ENCODE measurements around the gene MPV17. TPM values are rescaled to one million over a fixed set of nuclear protein-coding genes. Genes with fewer than 3 reads are reported as not detected.

Gene MPV17
- total RNA-seq, 1 experiment from 2014 or later: 59.4 TPM

GRCh38 chr2:27261241-27261925, 61.5 kb downstream of the MPV17 start:
- Histone ChIP-seq H2AFZ (ENCODE audit: low read length) (no peak overlapping the region), H3K27me3 (ENCODE audit: insufficient read depth, low read length) (peaks cover 36% of the 10 kb centered on the region; the same call in 1 of the 2 replicates)

More at GRCh38 chr2:27261241-27261925, 61.5 kb downstream of the MPV17 start:
- Histone ChIP-seq H2BK120ac (ENCODE audit: low read depth, low read length, poor library complexity, severe bottlenecking) (no peak overlapping the region), H4K5ac (ENCODE audit: insufficient read length, low read depth, low read length) (no peak overlapping the region), H3K27ac (ENCODE audit: insufficient read length, low read depth, low read length) (no peak overlapping the region), H2BK5ac (ENCODE audit: insufficient read length, low read length) (no peak overlapping the region), H3K4ac (ENCODE audit: low read depth, low read length) (no peak overlapping the region), H3K14ac (ENCODE audit: insufficient read depth, low read length) (no peak overlapping the region), H3T11ph (ENCODE audit: low read length) (no peak overlapping the region), H3K4me2 (ENCODE audit: insufficient read depth, insufficient read length, low read length) (peak overlapping the region; percentile 46), H3K23me2 (ENCODE audit: insufficient read length, low read depth, low read length, poor library complexity, severe bottlenecking) (peaks cover 20% of the 10 kb centered on the region), H2BK15ac (ENCODE audit: low read depth, low read length) (no peak overlapping the region), H3K18ac (ENCODE audit: insufficient read length, low read depth, low read length) (no peak overlapping the region), H3K56ac (ENCODE audit: insufficient read length, low read depth, low read length) (no peak overlapping the region), H2BK12ac (ENCODE audit: insufficient read length, low read depth, low read length) (no peak overlapping the region), H4K8ac (replicated peaks; ENCODE audit: insufficient read length, low read depth, low read length) (no peak overlapping the region), H2AK5ac (ENCODE audit: insufficient read length, low read length) (no peak overlapping the region), H4K91ac (ENCODE audit: insufficient read length, low read depth, low read length) (no peak overlapping the region), H3K9me3 (ENCODE audit: control insufficient read depth, low read depth, low read length) (no peaks in the 10 kb centered on the region), H2BK20ac (ENCODE audit: low read depth, low read length, poor library complexity, severe bottlenecking) (no peak overlapping the region), H3K23ac (ENCODE audit: insufficient read length, low read depth, low read length) (no peak overlapping the region), H3K79me2 (ENCODE audit: insufficient read depth, low read length) (no peaks in the 10 kb centered on the region), H3K79me1 (ENCODE audit: insufficient read depth, low read depth, low read length, poor library complexity, severe bottlenecking) (no peaks in the 10 kb centered on the region), H3K4me1 (ENCODE audit: insufficient read depth, low read length) (no peaks in the 10 kb centered on the region; the same call in 1 of the 2 replicates), H3K9ac (ENCODE audit: extremely low read depth, insufficient read length, low read length) (no peak overlapping the region), H4K20me1 (ENCODE audit: control insufficient read depth, insufficient read depth, insufficient read length) (no peaks in the 10 kb centered on the region)
- no peak for DNase-seq
- Mint-ChIP-seq H3K4me3 (peak overlapping the region; percentile 58 to 88), H3K27me3 (ENCODE audit: low read depth) (peaks cover 54% of the 10 kb centered on the region), H3K4me1 (peaks cover 27 to 29% of the 10 kb centered on the region in 2 experiments), H3K36me3 (ENCODE audit: insufficient read depth in 1 of 3, low read depth in 3 of 3) (no peaks in the 10 kb centered on the region; a peak in 2 of 7 replicates), H3K9me3 (no peaks in the 10 kb centered on the region; a peak in 2 of 5 replicates), H3K27ac (no peak overlapping the region)
- WGBS (ENCODE audit: extremely low coverage, insufficient read length, low lambda C conversion rate): no CpG with 5 or more reads among the region's 11 CpGs
- no peak for TF ChIP-seq CTCF (conservative IDR thresholded peaks at IDR 0.05)

Other genes with a start within 250 kb of the MPV17 start
- gene EMILIN1, start 244.5 kb downstream of the MPV17 start, total RNA-seq (2021): 1.2 and 1.8 TPM in 2 replicates
- gene KHK, start 236.3 kb downstream of the MPV17 start, total RNA-seq (2021): 12.1 and 12.2 TPM in 2 replicates
- gene CGREF1, start 204.0 kb downstream of the MPV17 start, total RNA-seq (2021): 1.4 and 2.1 TPM in 2 replicates
- gene ABHD1, start 199.3 kb downstream of the MPV17 start, total RNA-seq (2021): 0.31 and 0.61 TPM in 2 replicates
- 43.6 and 45.6 TPM in 2 replicates for gene PREB, start 188.5 kb downstream of the MPV17 start, total RNA-seq (2021)
- not detected in 2 replicates for gene PRR30, start 183.7 kb downstream of the MPV17 start, total RNA-seq (2021)
- gene TCF23, start 174.1 kb downstream of the MPV17 start, total RNA-seq (2021): not detected in 2 replicates
- 106 and 108 TPM in 2 replicates for gene ATRAID, start 111.1 kb downstream of the MPV17 start, total RNA-seq (2021)
- 112 and 122 TPM in 2 replicates for gene SLC5A6, start 110.8 kb downstream of the MPV17 start, total RNA-seq (2021)
- gene CAD, start 105.7 kb downstream of the MPV17 start, total RNA-seq (2021): 117 and 130 TPM in 2 replicates
- gene SLC30A3, start 60.0 kb downstream of the MPV17 start, total RNA-seq (2021): 2.5 and 3.4 TPM in 2 replicates
- gene DNAJC5G, start 47.7 kb downstream of the MPV17 start, total RNA-seq (2021): 0.37 and 0.44 TPM in 2 replicates
- gene TRIM54, start 40.7 kb downstream of the MPV17 start, total RNA-seq (2021): 4.6 and 5.0 TPM in 2 replicates
- 0.77 and 1.5 TPM in 2 replicates for gene UCN, start 14.7 kb downstream of the MPV17 start, total RNA-seq (2021)
- gene GTF3C2, start 33.7 kb upstream of the MPV17 start, total RNA-seq (2021): 109 TPM in 2 replicates
- gene EIF2B4, start 47.2 kb upstream of the MPV17 start, total RNA-seq (2021): 62.1 and 67.2 TPM in 2 replicates
- 78.1 and 81.1 TPM in 2 replicates for gene SNX17, start 47.5 kb upstream of the MPV17 start, total RNA-seq (2021)
- gene ZNF513, start 57.6 kb upstream of the MPV17 start, total RNA-seq (2021): 24.8 and 26.5 TPM in 2 replicates
- gene PPM1G, start 86.5 kb upstream of the MPV17 start, total RNA-seq (2021): 146 and 150 TPM in 2 replicates
- 140 TPM in 2 replicates for gene NRBP1, start 105.5 kb upstream of the MPV17 start, total RNA-seq (2021)
- 49.9 and 57.3 TPM in 2 replicates for gene KRTCAP3, start 119.3 kb upstream of the MPV17 start, total RNA-seq (2021)
- 13.8 and 15.5 TPM in 2 replicates for gene IFT172, start 166.6 kb upstream of the MPV17 start, total RNA-seq (2021)
- gene FNDC4, start 172.1 kb upstream of the MPV17 start, total RNA-seq (2021): 21.1 and 21.5 TPM in 2 replicates
- gene GCKR, start 173.7 kb upstream of the MPV17 start, total RNA-seq (2021): 0.11 and 0.33 TPM in 2 replicates